Activated naive CD8-positive, alpha-beta T cell treated with anti-CD3 and anti-CD28 coated beads, Interleukin-2, amount 50 U/mL, for 16 hours (primary cell): Measurements from ENCODE around the gene TCF4.

Source experiments
- DNase-seq: peaks from one replicate; pipeline ENCODE4 v3.0.0-alpha.2; 2020; ENCODE audit warnings: low read depth, low spot score

Gene TCF4

DNA sequence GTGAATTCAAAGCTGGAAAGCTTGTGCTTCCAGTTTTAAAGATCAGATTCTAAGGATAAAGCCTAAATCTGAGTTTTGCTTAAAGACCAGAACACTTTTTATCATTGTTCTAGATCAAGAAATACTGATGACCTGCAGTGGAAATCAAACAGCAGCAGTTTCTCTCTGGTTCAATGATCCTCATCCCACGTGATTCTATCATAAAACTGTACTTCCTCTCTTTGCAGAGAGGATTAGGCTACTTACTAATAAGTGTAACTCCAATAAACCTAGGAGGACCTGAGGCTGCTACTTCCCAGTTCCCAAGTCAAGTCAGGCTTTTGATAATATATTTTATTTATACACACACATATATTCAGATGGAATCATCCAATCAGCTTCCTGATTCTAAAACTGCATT is 81.9 kb downstream of the TCF4 start:
- no peak for DNase-seq

GRCh38 chr18:55504808-55505207 is 83.2 kb downstream of the TCF4 start:
- no peak for DNase-seq

DNA sequence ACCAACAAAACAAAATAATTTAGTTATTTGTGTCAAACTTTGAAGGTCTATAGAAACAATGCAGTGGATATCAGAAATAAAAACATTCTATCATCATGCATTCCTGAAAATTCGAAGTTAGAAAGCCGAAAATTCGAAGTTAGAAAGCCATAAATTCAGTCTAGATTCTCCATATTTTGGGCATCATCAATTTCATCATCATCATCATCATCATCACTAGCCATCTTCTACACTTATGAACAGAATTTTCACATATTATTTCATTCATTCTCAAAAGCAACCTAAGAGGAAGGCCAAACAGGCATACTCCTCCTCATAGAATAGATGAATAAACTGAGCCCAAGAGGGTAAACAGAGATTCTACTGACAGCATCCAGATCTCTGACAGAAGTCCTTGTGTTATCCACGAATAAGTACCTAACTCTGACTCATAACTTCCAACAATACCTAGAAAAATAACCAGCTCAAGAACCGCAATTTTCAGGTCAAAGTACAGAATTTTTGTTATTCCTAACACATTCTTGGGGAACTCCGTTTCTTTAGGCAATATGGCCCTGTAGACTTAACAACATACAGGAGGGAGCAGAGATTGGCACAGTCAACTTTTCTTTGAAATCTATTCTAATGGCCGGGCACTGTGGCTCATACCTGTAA is 84.7 kb downstream of the TCF4 start:
- no peak for DNase-seq

DNA sequence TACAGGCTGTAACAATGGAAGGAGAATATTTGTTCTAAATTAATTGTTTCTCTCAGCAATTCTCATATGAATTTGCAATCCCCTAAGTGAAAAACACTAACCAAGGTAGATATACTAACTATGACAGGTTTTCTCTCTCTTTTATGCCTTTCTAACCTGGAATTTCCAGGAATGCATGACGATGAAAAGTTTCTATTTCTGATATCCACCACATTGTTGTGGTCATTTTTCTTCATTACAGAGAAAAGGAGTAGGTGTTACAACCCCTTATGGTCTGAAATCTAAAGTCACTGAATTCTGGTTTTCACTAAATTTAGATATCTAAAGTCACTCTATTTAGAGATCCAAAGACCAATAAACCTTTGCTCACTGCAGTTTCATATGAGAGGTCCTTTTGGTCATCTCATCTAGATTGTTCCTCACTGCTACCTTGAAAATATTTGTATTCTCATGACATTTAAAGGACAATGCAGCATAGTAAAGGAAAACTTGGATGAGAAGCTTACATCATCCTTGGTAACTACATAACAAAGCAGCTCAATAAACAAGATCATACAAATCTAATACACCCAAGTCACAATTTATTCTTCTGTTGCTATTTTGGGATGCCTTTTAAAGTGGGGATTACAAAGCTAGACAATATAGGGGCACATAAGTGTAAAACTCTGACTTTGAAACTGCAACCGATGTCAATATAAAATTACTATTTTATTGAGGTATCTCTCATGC is 85.8 kb downstream of the TCF4 start:
- no peak for DNase-seq

DNA sequence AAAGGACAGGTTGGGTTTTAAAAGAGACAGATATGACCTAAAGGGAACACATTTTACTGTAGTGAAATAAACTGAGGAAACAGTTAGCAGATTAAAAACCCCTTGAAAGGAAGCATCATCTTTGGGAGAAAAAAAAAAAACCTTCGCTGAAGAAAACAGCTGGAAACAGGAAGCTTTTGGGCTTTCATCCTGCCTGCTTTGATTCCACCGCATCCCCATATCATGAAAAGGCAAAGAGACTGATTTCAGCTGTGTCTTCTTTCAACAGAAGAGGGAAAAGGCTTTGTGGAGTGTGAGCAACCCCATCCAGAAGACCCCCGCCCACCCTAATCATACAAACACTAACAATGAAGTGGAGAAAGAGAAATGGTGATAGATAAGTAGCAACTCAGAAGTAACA is 86.4 kb downstream of the TCF4 start:
- DNase-seq = no peak

- no peak for DNase-seq
Observed at GRCh38 chr18:55500316-55501086, 87.5 kb downstream of the TCF4 start.

- no peak for DNase-seq
Observed at GRCh38 chr18:55499526-55499925, 88.5 kb downstream of the TCF4 start.

GRCh38 chr18:55497825-55498403 is 90.1 kb downstream of the TCF4 start:
- no peak for DNase-seq

DNA sequence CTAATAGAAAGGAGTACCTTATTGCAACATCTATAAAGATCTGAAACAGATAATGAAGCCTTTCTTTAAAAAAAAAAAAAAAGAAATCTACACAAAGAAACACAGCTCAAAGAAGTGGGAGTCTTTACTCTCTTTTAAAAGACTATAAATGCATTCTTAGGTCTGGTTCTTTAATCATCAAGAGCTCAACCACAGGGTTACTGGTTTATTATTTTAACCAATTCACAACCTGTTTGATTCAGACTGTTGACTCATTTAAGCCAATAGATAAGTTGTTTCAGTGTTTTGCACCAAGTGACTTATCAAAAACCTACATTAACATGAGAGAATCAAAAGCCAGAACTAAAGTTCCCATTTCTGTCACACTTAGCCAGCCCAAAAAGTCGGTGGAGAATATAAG is 93.1 kb downstream of the TCF4 start:
- DNase-seq = no peak

- DNase-seq = no peak
Observed at GRCh38 chr18:55494441-55494840, 93.6 kb downstream of the TCF4 start.

DNA sequence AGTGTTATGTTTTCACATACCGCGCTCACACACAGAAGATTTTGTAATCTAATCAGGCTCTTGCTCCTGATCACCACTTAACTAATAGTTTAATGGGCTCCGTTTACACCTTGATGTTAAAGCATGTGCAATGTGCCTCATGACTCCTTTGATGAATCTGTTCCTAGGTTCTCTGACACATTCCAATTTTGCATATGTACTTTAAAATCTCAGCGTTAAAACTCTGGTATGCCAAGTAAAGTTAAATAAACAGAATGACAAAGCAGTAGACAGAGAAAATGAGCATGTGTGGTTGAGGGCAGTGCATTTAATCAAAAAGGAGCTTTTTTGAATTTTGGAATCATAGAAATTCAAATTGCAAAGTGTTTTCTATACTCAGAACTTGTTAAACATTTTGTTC is 96.4 kb downstream of the TCF4 start:
- DNase-seq = no peak

DNA sequence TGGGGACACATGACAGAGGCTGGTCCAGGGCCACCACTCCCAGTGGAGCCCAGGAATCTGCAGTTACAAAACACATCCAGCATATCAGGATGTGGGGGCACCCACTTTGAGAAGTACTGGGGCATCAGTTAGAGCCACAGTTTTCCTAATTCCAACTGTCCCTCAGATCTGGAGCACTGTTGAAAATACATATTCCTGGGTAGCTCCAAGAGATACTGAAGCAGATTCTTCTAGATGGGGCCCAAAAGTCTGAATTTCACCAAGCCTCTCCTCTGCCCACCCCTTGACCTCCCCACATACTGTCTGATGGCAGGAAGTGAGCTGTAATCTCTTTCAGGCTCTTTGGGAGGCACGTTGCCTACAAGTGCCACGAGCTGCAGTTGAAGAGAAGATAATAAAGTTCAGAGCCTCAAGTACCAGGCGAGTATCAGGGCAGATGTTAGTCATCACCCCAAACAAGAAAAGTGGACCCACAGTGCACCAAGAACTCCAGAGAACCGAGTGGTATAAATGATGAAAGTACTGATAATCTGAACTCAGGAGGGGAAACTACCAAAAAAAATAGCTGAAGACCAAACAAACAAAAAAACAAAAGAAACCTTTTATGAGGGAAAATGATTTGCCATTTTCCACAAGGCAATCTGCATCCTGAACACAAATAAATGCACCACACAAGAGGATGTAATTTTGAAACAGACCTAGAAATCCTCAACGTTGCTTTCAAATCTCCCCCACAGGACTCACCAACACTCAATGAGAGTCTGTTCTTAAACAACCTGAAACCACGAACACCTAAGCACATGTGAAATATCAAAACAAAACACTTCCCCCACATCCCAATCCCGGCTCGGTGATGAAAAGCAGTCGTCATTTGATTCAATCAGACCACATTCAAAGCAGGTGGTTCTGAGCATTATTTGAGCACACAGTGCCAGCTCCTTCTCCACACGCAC is 98.7 kb downstream of the TCF4 start:
- no peak for DNase-seq

- no peak for DNase-seq
Observed at GRCh38 chr18:55488473-55488872, 99.5 kb downstream of the TCF4 start.

GRCh38 chr18:55487997-55488396 is 100.0 kb downstream of the TCF4 start:
- no peak for DNase-seq

GRCh38 chr18:55486936-55487335 is 101.1 kb downstream of the TCF4 start:
- DNase-seq = no peak

GRCh38 chr18:55485666-55486065 is 102.3 kb downstream of the TCF4 start:
- DNase-seq = no peak

- no peak for DNase-seq
Observed at GRCh38 chr18:55484773-55485172, 103.2 kb downstream of the TCF4 start.

GRCh38 chr18:55483266-55483871 is 104.6 kb downstream of the TCF4 start:
- DNase-seq = no peak

GRCh38 chr18:55479656-55480420 is 108.2 kb downstream of the TCF4 start:
- DNase-seq = no peak
